Esophagus muscularis mucosa (tissue), 3 donors: ENCODE data around the gene GOLGA7B.

Source experiments
- POLR2AphosphoS5 ChIP-seq, 2 donors: sonication (generic); formaldehyde crosslinking; IDR thresholded peaks; one replicate each; pipeline ENCODE4 v1.6.1; 2017; ENCODE audit warnings: antibody characterized with exemption in 2 of 2
- TF ChIP-seq, protein P1 (sequence below), 3 experiments: fragments of 200-600 bp in 2 of 3; fragments of 450-650 bp in 1 of 3; sonication (generic) in 2 of 3; IDR thresholded peaks; one replicate each; pipeline ENCODE4 v1.5.1; 2017 to 2019; ENCODE audit warnings: antibody characterized with exemption in 3 of 3, mild to moderate bottlenecking in 2 of 3, moderate library complexity in 1 of 3

GRCh38 chr10:97844678-97845077 lies 5.0 kb upstream of the GOLGA7B start:
- TF ChIP-seq, protein P1, sequence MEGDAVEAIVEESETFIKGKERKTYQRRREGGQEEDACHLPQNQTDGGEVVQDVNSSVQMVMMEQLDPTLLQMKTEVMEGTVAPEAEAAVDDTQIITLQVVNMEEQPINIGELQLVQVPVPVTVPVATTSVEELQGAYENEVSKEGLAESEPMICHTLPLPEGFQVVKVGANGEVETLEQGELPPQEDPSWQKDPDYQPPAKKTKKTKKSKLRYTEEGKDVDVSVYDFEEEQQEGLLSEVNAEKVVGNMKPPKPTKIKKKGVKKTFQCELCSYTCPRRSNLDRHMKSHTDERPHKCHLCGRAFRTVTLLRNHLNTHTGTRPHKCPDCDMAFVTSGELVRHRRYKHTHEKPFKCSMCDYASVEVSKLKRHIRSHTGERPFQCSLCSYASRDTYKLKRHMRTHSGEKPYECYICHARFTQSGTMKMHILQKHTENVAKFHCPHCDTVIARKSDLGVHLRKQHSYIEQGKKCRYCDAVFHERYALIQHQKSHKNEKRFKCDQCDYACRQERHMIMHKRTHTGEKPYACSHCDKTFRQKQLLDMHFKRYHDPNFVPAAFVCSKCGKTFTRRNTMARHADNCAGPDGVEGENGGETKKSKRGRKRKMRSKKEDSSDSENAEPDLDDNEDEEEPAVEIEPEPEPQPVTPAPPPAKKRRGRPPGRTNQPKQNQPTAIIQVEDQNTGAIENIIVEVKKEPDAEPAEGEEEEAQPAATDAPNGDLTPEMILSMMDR (IDR thresholded peaks at IDR 0.05): no peak
- no peak for TF ChIP-seq POLR2AphosphoS5 (IDR thresholded peaks at IDR 0.05)
